GM23338 (cell line): ENCODE results near the gene KCNQ1OT1. TPM values are rescaled to one million over a fixed set of nuclear protein-coding genes. Genes with fewer than 3 reads are reported as not detected.

Experiments
- ATAC-seq: fragments of 200-7000 bp; cut with Tn5 transposase; 3 replicates; pipeline ENCODE4 v1.9.1; 2020
- DNase-seq: peaks from one replicate; pipeline ENCODE4 v3.0.0-alpha.2; 2015; ENCODE audit warnings: low spot score
- H2AFZ ChIP-seq: fragments of 200-600 bp; sonication (generic); 2 replicates; pipeline ENCODE4 v1.8.0; 2016; ENCODE audit warnings: antibody characterized with exemption, mild to moderate bottlenecking, moderate library complexity
- H3F3A ChIP-seq: fragments of 200-600 bp; sonication (generic); replicated peaks from 2 replicates; pipeline ENCODE4 v1.8.0; 2017; ENCODE audit warnings: antibody characterized with exemption, mixed run types, low read depth
- H3K27ac ChIP-seq: fragments of 200-600 bp; sonication (generic); 2 replicates; pipeline ENCODE4 v1.6.1; 2016; ENCODE audit warnings: low read depth
- H3K27me3 ChIP-seq: fragments of 200-600 bp; sonication (generic); 2 replicates; pipeline ENCODE4 v1.8.0; 2016; ENCODE audit warnings: mild to moderate bottlenecking, mixed run types, moderate library complexity; ENCODE audit not compliant: insufficient read depth
- H3K36me3 ChIP-seq: fragments of 200-600 bp; sonication (generic); 2 replicates; pipeline ENCODE4 v1.8.0; 2016; ENCODE audit warnings: mild to moderate bottlenecking; ENCODE audit not compliant: insufficient read depth
- H3K4me1 ChIP-seq: fragments of 200-600 bp; sonication (generic); 2 replicates; pipeline ENCODE4 v1.8.0; 2016; ENCODE audit warnings: mild to moderate bottlenecking, moderate library complexity; ENCODE audit not compliant: insufficient read depth
- H3K4me2 ChIP-seq: fragments of 200-600 bp; sonication (generic); 2 replicates; pipeline ENCODE4 v1.7.1; 2017; ENCODE audit warnings: mixed run types
- H3K4me3 ChIP-seq: fragments of 200-600 bp; sonication (generic); 2 replicates; pipeline ENCODE4 v1.6.1; 2016; ENCODE audit warnings: mixed run types
- H3K79me2 ChIP-seq: fragments of 200-600 bp; sonication (generic); replicated peaks from 2 replicates; pipeline ENCODE4 v1.8.0; 2017; ENCODE audit warnings: mild to moderate bottlenecking; ENCODE audit not compliant: insufficient read depth
- H3K9me2 ChIP-seq: fragments of 200-600 bp; sonication (generic); 2 replicates; pipeline ENCODE4 v1.8.0; 2017; ENCODE audit not compliant: insufficient read depth
- H4K20me1 ChIP-seq: fragments of 200-600 bp; sonication (generic); replicated peaks from 2 replicates; pipeline ENCODE4 v1.8.0; 2017; ENCODE audit warnings: mild to moderate bottlenecking; ENCODE audit not compliant: insufficient read depth
- H3K27ac Mint-ChIP-seq: 2 replicates; pipeline ENCODE4 v1.8.0; 2020; ENCODE audit warnings: inconsistent platforms, mild to moderate bottlenecking, moderate library complexity, mixed read lengths
- H3K27me3 Mint-ChIP-seq: 3 replicates; pipeline ENCODE4 v1.8.0; 2022; ENCODE audit warnings: low read depth, mild to moderate bottlenecking, moderate library complexity, mixed read lengths, inconsistent platforms; ENCODE audit not compliant: insufficient read depth, poor library complexity
- H3K36me3 Mint-ChIP-seq: 3 replicates; pipeline ENCODE4 v1.8.0; 2021; ENCODE audit warnings: low read depth, mild to moderate bottlenecking, inconsistent platforms, moderate library complexity, mixed read lengths
- H3K4me1 Mint-ChIP-seq: 3 replicates; pipeline ENCODE4 v1.8.0; 2020; ENCODE audit warnings: mild to moderate bottlenecking, inconsistent platforms, mixed read lengths
- H3K4me3 Mint-ChIP-seq: 3 replicates; pipeline ENCODE4 v1.8.0; 2021; ENCODE audit warnings: moderate library complexity, mild to moderate bottlenecking, inconsistent platforms, mixed read lengths
- H3K9me3 Mint-ChIP-seq: 3 replicates; pipeline ENCODE4 v1.8.0; 2020; ENCODE audit warnings: moderate library complexity, mild to moderate bottlenecking, inconsistent platforms, mixed read lengths
- CREB1 ChIP-seq: fragments of 250-450 bp; sonication (Bioruptor Pico); IDR thresholded peaks from 2 replicates; pipeline ENCODE4 v1.5.0; 2020; ENCODE audit warnings: low read depth, mild to moderate bottlenecking, moderate library complexity
- CTCF ChIP-seq, 2 experiments: fragments of 200-600 bp in 1 of 2; sonication (generic) in 1 of 2; conservative IDR thresholded peaks; 2 replicates each; pipeline versions ENCODE4 v1.5.1 to v1.6.1; 2016 to 2017; ENCODE audit warnings: antibody characterized with exemption in 2 of 2, low read depth in 2 of 2, mild to moderate bottlenecking in 2 of 2, moderate library complexity in 1 of 2
- ETS1 ChIP-seq: IDR thresholded peaks from 2 replicates; pipeline ENCODE4 v1.6.1; 2016; ENCODE audit warnings: antibody characterized with exemption
- EZH2 ChIP-seq: fragments of 200-600 bp; sonication (generic); IDR thresholded peaks from one replicate; pipeline ENCODE4 v1.8.0; 2017; ENCODE audit warnings: antibody characterized with exemption, mild to moderate bottlenecking, low read depth; ENCODE audit not compliant: unreplicated experiment
- EZH2phosphoT487 ChIP-seq: fragments of 200-600 bp; sonication (generic); IDR thresholded peaks from one replicate; pipeline ENCODE4 v1.8.1; 2018; ENCODE audit warnings: antibody characterized with exemption; ENCODE audit not compliant: unreplicated experiment
- JUNB ChIP-seq: IDR thresholded peaks from one replicate; pipeline ENCODE4 v1.6.1; 2016; ENCODE audit warnings: antibody characterized with exemption; ENCODE audit not compliant: unreplicated experiment
- NANOG ChIP-seq: IDR thresholded peaks from 2 replicates; pipeline ENCODE4 v1.6.1; 2016; ENCODE audit warnings: antibody characterized with exemption, borderline replicate concordance
- POLR2AphosphoS5 ChIP-seq: IDR thresholded peaks from 2 replicates; pipeline ENCODE4 v1.6.1; 2016; ENCODE audit warnings: antibody characterized with exemption, low read depth
- REST ChIP-seq: IDR thresholded peaks from one replicate; pipeline ENCODE4 v1.6.1; 2018; ENCODE audit warnings: antibody characterized with exemption; ENCODE audit not compliant: unreplicated experiment
- STAT1 ChIP-seq: IDR thresholded peaks from one replicate; pipeline ENCODE4 v1.6.1; 2016; ENCODE audit warnings: antibody characterized with exemption; ENCODE audit not compliant: unreplicated experiment
- ZNF114 ChIP-seq: fragments of 250-450 bp; sonication (Bioruptor Pico); IDR thresholded peaks from 2 replicates; pipeline ENCODE4 v1.5.0; 2020; ENCODE audit warnings: mild to moderate bottlenecking, moderate library complexity
- ZNF331 ChIP-seq: fragments of 250-450 bp; sonication (Bioruptor Pico); IDR thresholded peaks from 2 replicates; pipeline ENCODE4 v1.5.0; 2020; ENCODE audit warnings: low read depth, mild to moderate bottlenecking, moderate library complexity
- ZNF462 ChIP-seq: fragments of 250-450 bp; sonication (Bioruptor Pico); IDR thresholded peaks from 2 replicates; pipeline ENCODE4 v1.5.0; 2020; ENCODE audit warnings: mild to moderate bottlenecking, moderate library complexity
- polyA plus RNA-seq: library from polyadenylated mRNA; unstranded; fragments of >200 nt; fragmentation: Nextera tagmentation; extraction: Ambion mirVana; gene quantifications from 2 replicates; pipeline ENCODE4 v1.2.1, GENCODE V29; 2016
- total RNA-seq: library from RNA; depleted of rRNA; stranded (reverse); fragments of >200 nt; shearing (Covaris generic); gene quantifications from 2 replicates; pipeline ENCODE4 v1.2.3, GENCODE V29; 2014

KCNQ1OT1 gene
- total and polyA plus RNA-seq, 2 experiments from 2014 or later, result 1.5 to 4.2 TPM

- peaks cover 43% of the 10 kb centered on the region for H3K27me3 Mint-ChIP-seq
- DNase-seq, result no peak
- no peaks in the 10 kb centered on the region for H3K4me1 ChIP-seq
Measured at GRCh38 chr11:2570841-2571597, 128.8 kb downstream of the KCNQ1OT1 start.

More at GRCh38 chr11:2570841-2571597, 128.8 kb downstream of the KCNQ1OT1 start:
- H3K27ac ChIP-seq, result no peak overlapping the region
- H3K9me2 ChIP-seq, result no peaks in the 10 kb centered on the region
- no peak overlapping the region for H2AFZ ChIP-seq
- no peak overlapping the region for H3K4me3 ChIP-seq
- no peaks in the 10 kb centered on the region for H3F3A ChIP-seq
- Mint-ChIP-seq H3K27ac (no peak overlapping the region), H3K4me1 (no peaks in the 10 kb centered on the region), H3K9me3 (no peaks in the 10 kb centered on the region), H3K4me3 (no peak overlapping the region), H3K36me3 (no peaks in the 10 kb centered on the region)
- H3K4me2 ChIP-seq, result no peak overlapping the region
- H3K27me3 ChIP-seq, result peaks cover 22% of the 10 kb centered on the region
- TF ChIP-seq ETS1, result no peak
- TF ChIP-seq JUNB, result no peak
- TF ChIP-seq REST, result no peak
- TF ChIP-seq POLR2AphosphoS5, result no peak
- TF ChIP-seq CREB1 (CRISPR knock-in tag), result no peak
- no peak for TF ChIP-seq ZNF331
- TF ChIP-seq ZNF462 (CRISPR knock-in tag), result no peak
- TF ChIP-seq STAT1, result no peak
- no peak for TF ChIP-seq EZH2phosphoT487
- no peak for TF ChIP-seq ZNF114 (CRISPR knock-in tag)
- no peak for TF ChIP-seq CTCF (conservative IDR thresholded peaks at IDR 0.05; ENCODE audit: low read depth in 2 of 2)
- TF ChIP-seq EZH2, result no peak
- no peak for TF ChIP-seq NANOG
- H3K36me3 ChIP-seq, result no peaks in the 10 kb centered on the region
- no peak for ATAC-seq
- no peaks in the 10 kb centered on the region for H3K79me2 ChIP-seq
- H4K20me1 ChIP-seq, result no peaks in the 10 kb centered on the region
